GM12878 (cell line): Measurements from ENCODE around the gene RNASE7. TPM values are rescaled to one million over a fixed set of nuclear protein-coding genes. Genes with fewer than 3 reads are reported as not detected.

Source experiments
- ATAC-seq: fragments of 200-7000 bp; cut with Tn5 transposase; 3 replicates; pipeline ENCODE4 v1.9.1; 2020; ENCODE audit warnings: mild to moderate bottlenecking, moderate library complexity
- BruUV-seq: library from RNA; stranded (reverse); fragments of 400-500 nt; replicated peaks from 2 replicates; lab custom pipeline; 2021; lab: Mats Ljungman, UMichigan
- CTCF ChIA-PET: fragments of 300-600 bp; sonication (Branson Sonifier 250); formaldehyde crosslinking; extraction: SDS; loops from one replicate; lab custom pipeline; 2021; ENCODE audit warnings: inconsistent platforms; lab: Yijun Ruan, JAX
- POLR2A ChIA-PET: fragments of 350-600 bp; formaldehyde crosslinking; extraction: SDS; loops from one replicate; lab custom pipeline; 2021; ENCODE audit warnings: inconsistent platforms; lab: Charles Lee
- RAD21 ChIA-PET: fragments of 300-600 bp; sonication (Branson Sonifier 250); formaldehyde crosslinking; loops from one replicate; lab custom pipeline; 2023; ENCODE audit warnings: antibody characterized with exemption; ENCODE audit not compliant: unreplicated experiment; lab: Charles Lee
- SMC1A ChIA-PET: fragments of 300-600 bp; sonication (Branson Sonifier 250); formaldehyde crosslinking; loops from one replicate; lab custom pipeline; 2023; ENCODE audit not compliant: unreplicated experiment, uncharacterized antibody; lab: Charles Lee
- DNase-seq: peaks from one replicate; pipeline ENCODE4 v3.0.0-alpha.2; 2011; ENCODE audit warnings: low read depth, low spot score
- FAIRE-seq: peaks from 3 replicates; lab custom pipeline; 2011; peaks lifted over from hg19 to GRCh38; lab: Jason Lieb, UNC
- H2AFZ ChIP-seq: 2 replicates; pipeline ENCODE4 v1.6.0; 2011; ENCODE audit warnings: low read depth, low read length, control low read depth; ENCODE audit not compliant: control insufficient read depth
- H3K27ac ChIP-seq: 2 replicates; pipeline ENCODE4 v1.5.1; 2011; ENCODE audit warnings: control low read depth; ENCODE audit not compliant: control insufficient read depth, insufficient read depth
- H3K27me3 ChIP-seq, 2 experiments: replicated peaks in 1 of 2; 2 replicates each; pipeline versions ENCODE4 v1.6.0 to v1.6.1; 2011; ENCODE audit warnings: low read length in 1 of 2; ENCODE audit not compliant: control insufficient read depth in 2 of 2, insufficient read depth in 2 of 2
- H3K36me3 ChIP-seq, 2 experiments: 2 replicates each; pipeline ENCODE4 v1.5.1; 2011; ENCODE audit warnings: low read length in 1 of 2; ENCODE audit not compliant: control insufficient read depth in 2 of 2, insufficient read depth in 2 of 2
- H3K4me1 ChIP-seq: 2 replicates; pipeline ENCODE4 v1.6.1; 2011; ENCODE audit warnings: mild to moderate bottlenecking, low read length, moderate library complexity, mixed read lengths; ENCODE audit not compliant: control insufficient read depth, insufficient read depth
- H3K4me2 ChIP-seq: 2 replicates; pipeline ENCODE4 v1.6.0; 2011; ENCODE audit warnings: control low read depth; ENCODE audit not compliant: control insufficient read depth, insufficient read depth
- H3K4me3 ChIP-seq: fragments of 200-600 bp; sonication (generic); 2 replicates; pipeline ENCODE4 v1.5.1; 2016
- H3K79me2 ChIP-seq: 2 replicates; pipeline ENCODE4 v1.6.0; 2011; ENCODE audit warnings: low read length; ENCODE audit not compliant: control insufficient read depth, insufficient read depth
- H3K9ac ChIP-seq: 2 replicates; pipeline ENCODE4 v1.8.0; 2011; ENCODE audit warnings: low read length, control low read depth, mixed read lengths; ENCODE audit not compliant: control insufficient read depth, insufficient read depth
- H3K9me3 ChIP-seq: replicated peaks from 3 replicates; pipeline ENCODE4 v1.5.1; 2011; ENCODE audit warnings: mild to moderate bottlenecking, low read length; ENCODE audit not compliant: control insufficient read depth, insufficient read depth
- H4K20me1 ChIP-seq: 2 replicates; pipeline ENCODE4 v1.6.0; 2011; ENCODE audit not compliant: control insufficient read depth, insufficient read depth
- IKZF1 ChIP-seq: fragments of 450-650 bp; conservative IDR thresholded peaks from 2 replicates; pipeline ENCODE4 v1.6.1; 2017; ENCODE audit warnings: antibody characterized with exemption, mild to moderate bottlenecking
- NFXL1 ChIP-seq: fragments of 450-650 bp; IDR thresholded peaks from 2 replicates; pipeline ENCODE4 v1.6.1; 2017; ENCODE audit warnings: antibody characterized with exemption, mild to moderate bottlenecking, borderline replicate concordance
- YY1 ChIP-seq: IDR thresholded peaks from 2 replicates; pipeline ENCODE4 v1.6.1; 2011; ENCODE audit warnings: low read depth, mild to moderate bottlenecking, low read length
- ZBED1 ChIP-seq: IDR thresholded peaks from 2 replicates; pipeline ENCODE4 v1.6.1; 2016; ENCODE audit warnings: borderline replicate concordance
- WGBS: methylation state at CpG from one replicate; pipeline ENCODE4 v1.1.6; 2016; ENCODE audit warnings: low lambda C conversion rate; ENCODE audit not compliant: insufficient replicate concordance, insufficient coverage; ENCODE audit errors: missing lambda C conversion rate; 5-methylcytosine and 5-hydroxymethylcytosine counted together
- in situ Hi-C: fragments of 300-500 bp; cut with MboI; formaldehyde crosslinking; loops from 9 replicates; pipeline ENCODE4 v1.14.3; 2018; ENCODE audit warnings: mixed read lengths
- intact Hi-C: fragments of 100-400 bp; cut with micrococcal nuclease; formaldehyde crosslinking; loops from one replicate; pipeline ENCODE4 v1.14.2; 2022; ENCODE audit not compliant: unreplicated experiment
- polyA plus RNA-seq, 11 experiments: library from polyadenylated mRNA; depleted of rRNA in 4 of 11; unstranded in 6 of 11; stranded (reverse) in 5 of 11; fragments of >200 nt; fragmentation: Nextera tagmentation in 4 of 11; fragmentation: Illumina TruSeq in 1 of 11; extraction: Ambion mirVana in 4 of 11; extraction: Trizol in 1 of 11; gene quantifications; 1 replicate in 1 of 11; 2 replicates in 10 of 11; pipeline versions ENCODE4 v1.2.1 to v1.2.3, GENCODE V29; 2011 to 2016; ENCODE audit warnings: inconsistent platforms in 2 of 11, missing spikeins in 2 of 11, low read depth in 1 of 11
- total RNA-seq, 4 experiments: library from RNA; depleted of rRNA in 3 of 4; stranded (reverse); fragments of >200 nt in 3 of 4; fragmentation: Illumina TruSeq in 1 of 4; extraction: Trizol in 1 of 4; gene quantifications; 2 replicates each; pipeline versions ENCODE4 v1.2.1 to v1.2.3, GENCODE V29; 2013 to 2021
- TF ChIP-seq, protein P1 (sequence below): fragments of 450-650 bp; IDR thresholded peaks from 2 replicates; pipeline ENCODE4 v1.6.1; 2017; ENCODE audit warnings: mild to moderate bottlenecking, moderate library complexity
- TF ChIP-seq, protein P2 (sequence below): IDR thresholded peaks from 2 replicates; pipeline ENCODE4 v1.6.1; 2011; ENCODE audit warnings: borderline replicate concordance, low read depth, mild to moderate bottlenecking, moderate library complexity, mixed read lengths, low read length; ENCODE audit not compliant: insufficient read depth; ENCODE audit errors: extremely low read length
- TF ChIP-seq, protein P3 (sequence below): fragments of 450-650 bp; IDR thresholded peaks from 2 replicates; pipeline ENCODE4 v1.6.1; 2017; ENCODE audit warnings: antibody characterized with exemption, mild to moderate bottlenecking, moderate library complexity
- TF ChIP-seq, protein P4 (sequence below): fragments of 450-650 bp; IDR thresholded peaks from 2 replicates; pipeline ENCODE4 v1.6.1; 2016; ENCODE audit warnings: mild to moderate bottlenecking

RNASE7 gene
- total and polyA plus RNA-seq, 10 of the 15 experiments (the other 5 are each of a cell fraction or from before 2014, with no cell fraction given), result not detected

DNA sequence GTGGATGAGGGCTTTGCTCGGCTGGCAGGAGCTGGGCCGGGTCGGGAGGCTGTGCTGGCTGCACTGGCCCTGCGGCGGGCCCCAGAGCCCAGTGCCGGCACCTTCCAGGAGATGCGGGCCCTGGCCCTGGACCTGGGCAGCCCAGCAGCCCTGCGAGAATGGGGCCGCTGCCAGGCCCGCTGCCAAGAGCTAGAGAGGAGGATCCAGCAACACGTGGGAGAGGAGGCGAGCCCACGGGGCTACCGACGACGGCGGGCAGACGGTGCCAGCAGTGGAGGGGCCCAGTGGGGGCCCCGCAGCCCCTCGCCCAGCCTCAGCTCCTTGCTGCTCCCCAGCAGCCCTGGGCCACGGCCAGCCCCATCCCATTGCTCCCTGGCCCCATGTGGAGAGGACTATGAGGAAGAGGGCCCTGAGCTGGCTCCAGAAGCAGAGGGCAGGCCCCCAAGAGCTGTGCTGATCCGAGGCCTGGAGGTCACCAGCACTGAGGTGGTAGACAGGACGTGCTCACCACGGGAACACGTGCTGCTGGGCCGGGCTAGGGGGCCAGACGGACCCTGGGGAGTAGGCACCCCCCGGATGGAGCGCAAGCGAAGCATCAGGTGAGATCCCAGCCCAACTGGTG, 39.5 kb downstream of the RNASE7 start:
- DNase-seq (no peak), ATAC-seq (no peak), FAIRE-seq (no peak)
- RAD21 ChIA-PET, result interaction anchor here (1.0 kb wide), 1 partner anchor 66 kb away, joined by 3 read pairs; no protein-coding TSS in a partner anchor
- no TSS peak for BruUV-seq
- H3K4me1 ChIP-seq, result no peaks in the 10 kb centered on the region
- SMC1A ChIA-PET, result no interaction called here
- no peak overlapping the region for H3K4me3 ChIP-seq
- H3K9me3 ChIP-seq, result no peaks in the 10 kb centered on the region
- CTCF ChIA-PET, result interaction anchor here (1.5 to 2.2 kb wide), 2 partner anchors 14 to 66 kb away, joined by 4 to 5 read pairs; no protein-coding TSS in a partner anchor
- no peaks in the 10 kb centered on the region for H3K79me2 ChIP-seq
- POLR2A ChIA-PET, result interaction anchor here (1.2 kb wide), 1 partner anchor 11 kb away, joined by 3 read pairs; no protein-coding TSS in a partner anchor
- H3K27ac ChIP-seq, result no peak overlapping the region
- H4K20me1 ChIP-seq, result no peaks in the 10 kb centered on the region
- H3K4me2 ChIP-seq, result no peak overlapping the region
- TF ChIP-seq, protein P1, sequence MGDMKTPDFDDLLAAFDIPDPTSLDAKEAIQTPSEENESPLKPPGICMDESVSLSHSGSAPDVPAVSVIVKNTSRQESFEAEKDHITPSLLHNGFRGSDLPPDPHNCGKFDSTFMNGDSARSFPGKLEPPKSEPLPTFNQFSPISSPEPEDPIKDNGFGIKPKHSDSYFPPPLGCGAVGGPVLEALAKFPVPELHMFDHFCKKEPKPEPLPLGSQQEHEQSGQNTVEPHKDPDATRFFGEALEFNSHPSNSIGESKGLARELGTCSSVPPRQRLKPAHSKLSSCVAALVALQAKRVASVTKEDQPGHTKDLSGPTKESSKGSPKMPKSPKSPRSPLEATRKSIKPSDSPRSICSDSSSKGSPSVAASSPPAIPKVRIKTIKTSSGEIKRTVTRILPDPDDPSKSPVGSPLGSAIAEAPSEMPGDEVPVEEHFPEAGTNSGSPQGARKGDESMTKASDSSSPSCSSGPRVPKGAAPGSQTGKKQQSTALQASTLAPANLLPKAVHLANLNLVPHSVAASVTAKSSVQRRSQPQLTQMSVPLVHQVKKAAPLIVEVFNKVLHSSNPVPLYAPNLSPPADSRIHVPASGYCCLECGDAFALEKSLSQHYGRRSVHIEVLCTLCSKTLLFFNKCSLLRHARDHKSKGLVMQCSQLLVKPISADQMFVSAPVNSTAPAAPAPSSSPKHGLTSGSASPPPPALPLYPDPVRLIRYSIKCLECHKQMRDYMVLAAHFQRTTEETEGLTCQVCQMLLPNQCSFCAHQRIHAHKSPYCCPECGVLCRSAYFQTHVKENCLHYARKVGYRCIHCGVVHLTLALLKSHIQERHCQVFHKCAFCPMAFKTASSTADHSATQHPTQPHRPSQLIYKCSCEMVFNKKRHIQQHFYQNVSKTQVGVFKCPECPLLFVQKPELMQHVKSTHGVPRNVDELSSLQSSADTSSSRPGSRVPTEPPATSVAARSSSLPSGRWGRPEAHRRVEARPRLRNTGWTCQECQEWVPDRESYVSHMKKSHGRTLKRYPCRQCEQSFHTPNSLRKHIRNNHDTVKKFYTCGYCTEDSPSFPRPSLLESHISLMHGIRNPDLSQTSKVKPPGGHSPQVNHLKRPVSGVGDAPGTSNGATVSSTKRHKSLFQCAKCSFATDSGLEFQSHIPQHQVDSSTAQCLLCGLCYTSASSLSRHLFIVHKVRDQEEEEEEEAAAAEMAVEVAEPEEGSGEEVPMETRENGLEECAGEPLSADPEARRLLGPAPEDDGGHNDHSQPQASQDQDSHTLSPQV, result no peak
- TF ChIP-seq, protein P2, sequence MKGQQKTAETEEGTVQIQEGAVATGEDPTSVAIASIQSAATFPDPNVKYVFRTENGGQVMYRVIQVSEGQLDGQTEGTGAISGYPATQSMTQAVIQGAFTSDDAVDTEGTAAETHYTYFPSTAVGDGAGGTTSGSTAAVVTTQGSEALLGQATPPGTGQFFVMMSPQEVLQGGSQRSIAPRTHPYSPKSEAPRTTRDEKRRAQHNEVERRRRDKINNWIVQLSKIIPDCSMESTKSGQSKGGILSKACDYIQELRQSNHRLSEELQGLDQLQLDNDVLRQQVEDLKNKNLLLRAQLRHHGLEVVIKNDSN, result no peak
- TF ChIP-seq ZBED1 (no peak), YY1 (no peak), IKZF1 (no peak), NFXL1 (no peak)
- TF ChIP-seq, protein P3, sequence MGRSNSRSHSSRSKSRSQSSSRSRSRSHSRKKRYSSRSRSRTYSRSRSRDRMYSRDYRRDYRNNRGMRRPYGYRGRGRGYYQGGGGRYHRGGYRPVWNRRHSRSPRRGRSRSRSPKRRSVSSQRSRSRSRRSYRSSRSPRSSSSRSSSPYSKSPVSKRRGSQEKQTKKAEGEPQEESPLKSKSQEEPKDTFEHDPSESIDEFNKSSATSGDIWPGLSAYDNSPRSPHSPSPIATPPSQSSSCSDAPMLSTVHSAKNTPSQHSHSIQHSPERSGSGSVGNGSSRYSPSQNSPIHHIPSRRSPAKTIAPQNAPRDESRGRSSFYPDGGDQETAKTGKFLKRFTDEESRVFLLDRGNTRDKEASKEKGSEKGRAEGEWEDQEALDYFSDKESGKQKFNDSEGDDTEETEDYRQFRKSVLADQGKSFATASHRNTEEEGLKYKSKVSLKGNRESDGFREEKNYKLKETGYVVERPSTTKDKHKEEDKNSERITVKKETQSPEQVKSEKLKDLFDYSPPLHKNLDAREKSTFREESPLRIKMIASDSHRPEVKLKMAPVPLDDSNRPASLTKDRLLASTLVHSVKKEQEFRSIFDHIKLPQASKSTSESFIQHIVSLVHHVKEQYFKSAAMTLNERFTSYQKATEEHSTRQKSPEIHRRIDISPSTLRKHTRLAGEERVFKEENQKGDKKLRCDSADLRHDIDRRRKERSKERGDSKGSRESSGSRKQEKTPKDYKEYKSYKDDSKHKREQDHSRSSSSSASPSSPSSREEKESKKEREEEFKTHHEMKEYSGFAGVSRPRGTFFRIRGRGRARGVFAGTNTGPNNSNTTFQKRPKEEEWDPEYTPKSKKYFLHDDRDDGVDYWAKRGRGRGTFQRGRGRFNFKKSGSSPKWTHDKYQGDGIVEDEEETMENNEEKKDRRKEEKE, result no peak
- TF ChIP-seq, protein P4, sequence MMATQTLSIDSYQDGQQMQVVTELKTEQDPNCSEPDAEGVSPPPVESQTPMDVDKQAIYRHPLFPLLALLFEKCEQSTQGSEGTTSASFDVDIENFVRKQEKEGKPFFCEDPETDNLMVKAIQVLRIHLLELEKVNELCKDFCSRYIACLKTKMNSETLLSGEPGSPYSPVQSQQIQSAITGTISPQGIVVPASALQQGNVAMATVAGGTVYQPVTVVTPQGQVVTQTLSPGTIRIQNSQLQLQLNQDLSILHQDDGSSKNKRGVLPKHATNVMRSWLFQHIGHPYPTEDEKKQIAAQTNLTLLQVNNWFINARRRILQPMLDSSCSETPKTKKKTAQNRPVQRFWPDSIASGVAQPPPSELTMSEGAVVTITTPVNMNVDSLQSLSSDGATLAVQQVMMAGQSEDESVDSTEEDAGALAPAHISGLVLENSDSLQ, result no peak
- TF ChIP-seq, all 136 proteins: peak for 0
- peaks cover 0 to 3% of the 10 kb centered on the region in 2 experiments; a peak in 1 of 4 replicates for H3K27me3 ChIP-seq
- intact Hi-C loops, result no loop called here
- in situ Hi-C loops, result no loop called here
- no peak overlapping the region for H3K9ac ChIP-seq
- no peaks in the 10 kb centered on the region for H3K36me3 ChIP-seq
- WGBS, result 44% methylated on average over 30 of the region's 30 CpGs
- no peak overlapping the region for H2AFZ ChIP-seq
